ENCODE data around the gene MRC1. TPM values are rescaled to one million over a fixed set of nuclear protein-coding genes. Genes with fewer than 3 reads are reported as not detected.

MRC1 gene
- polyA plus RNA-seq, 3 donors = 0.11 to 0.41 (median 0.34) TPM

GRCh38 chr10:17915181-17915580, 106.0 kb downstream of the MRC1 start:
- Mint-ChIP-seq H3K4me3 (no peak overlapping the region), H3K27ac (no peak overlapping the region)
- intact Hi-C loops (cut with micrococcal nuclease) = no loop called here

GRCh38 chr10:17918187-17918903, 109.2 kb downstream of the MRC1 start:
- no peak overlapping the region for H3K27ac ChIP-seq (ENCODE audit: low read depth in 1 of 2, low read length in 2 of 2)
- no peaks in the 10 kb centered on the region for H3K36me3 Mint-ChIP-seq
- H3K9me3 Mint-ChIP-seq = peaks cover 10 to 28% (median 14%) of the 10 kb centered on the region in 7 donors
- DNase-seq = no peak
- H3K9ac ChIP-seq (ENCODE audit: insufficient read depth, low read length, poor library complexity, severe bottlenecking) = no peak overlapping the region
- H3K36me3 ChIP-seq (replicated peaks in 1 of 2; ENCODE audit: control insufficient read depth in 1 of 2, insufficient read depth in 2 of 2, low read length in 2 of 2) = no peaks in the 10 kb centered on the region
- H3K4me1 Mint-ChIP-seq = no peaks in the 10 kb centered on the region
- H3K27me3 Mint-ChIP-seq (ENCODE audit: low read depth in 3 of 3) = peaks cover 0 to 6% (median 0%) of the 10 kb centered on the region in 3 donors
- intact Hi-C loops (cut with micrococcal nuclease) = no loop called here
- no peaks in the 10 kb centered on the region for H3K27me3 ChIP-seq (ENCODE audit: control insufficient read depth in 2 of 2, insufficient read depth in 2 of 2, low read length in 2 of 2)
- H3K4me2 ChIP-seq (replicated peaks; ENCODE audit: extremely low read depth, low read length, poor library complexity, severe bottlenecking) = no peak overlapping the region
- H3K4me3 ChIP-seq (replicated peaks in 1 of 3; ENCODE audit: low read depth in 2 of 3, low read length in 3 of 3) = no peak overlapping the region
- no peak for TF ChIP-seq CTCF (IDR thresholded peaks at IDR 0.05)
- no peak overlapping the region for H3K4me3 Mint-ChIP-seq
- no peaks in the 10 kb centered on the region for H4K20me1 ChIP-seq (ENCODE audit: insufficient read depth, low read length)
- H3K79me2 ChIP-seq (ENCODE audit: insufficient read depth, low read length) = no peaks in the 10 kb centered on the region
- H3K4me1 ChIP-seq (ENCODE audit: control insufficient read depth in 1 of 2, insufficient read depth in 2 of 2, low read length in 2 of 2) = no peaks in the 10 kb centered on the region
- no peak overlapping the region for H3K27ac Mint-ChIP-seq
- no peak overlapping the region for H2AFZ ChIP-seq (ENCODE audit: insufficient read depth, low read depth, low read length, poor library complexity, severe bottlenecking)
- 87% methylated on average over 6 of the region's 12 CpGs for WGBS (ENCODE audit: insufficient coverage)
- H3K9me3 ChIP-seq (replicated peaks in 1 of 2; ENCODE audit: control insufficient read depth in 1 of 2, insufficient read depth in 1 of 2, low read length in 2 of 2) = no peaks in the 10 kb centered on the region

More at GRCh38 chr10:17915181-17915580, 106.0 kb downstream of the MRC1 start:
- TF ChIP-seq CTCF (IDR thresholded peaks at IDR 0.05) = no peak
- Mint-ChIP-seq H3K4me1 (no peaks in the 10 kb centered on the region), H3K9me3 (peaks cover 12 to 29% (median 16%) of the 10 kb centered on the region in 7 donors), H3K36me3 (no peaks in the 10 kb centered on the region), H3K27me3 (ENCODE audit: low read depth in 3 of 3) (peaks cover 0 to 4% (median 0%) of the 10 kb centered on the region in 3 donors)
- H2AFZ ChIP-seq (ENCODE audit: insufficient read depth, low read depth, low read length, poor library complexity, severe bottlenecking) = no peak overlapping the region
- no peaks in the 10 kb centered on the region for H3K36me3 ChIP-seq (replicated peaks in 1 of 2; ENCODE audit: control insufficient read depth in 1 of 2, insufficient read depth in 2 of 2, low read length in 2 of 2)
- no peaks in the 10 kb centered on the region for H3K79me2 ChIP-seq (ENCODE audit: insufficient read depth, low read length)
- H3K4me1 ChIP-seq (ENCODE audit: control insufficient read depth in 1 of 2, insufficient read depth in 2 of 2, low read length in 2 of 2) = no peaks in the 10 kb centered on the region
- no peaks in the 10 kb centered on the region for H4K20me1 ChIP-seq (ENCODE audit: insufficient read depth, low read length)
- H3K9ac ChIP-seq (ENCODE audit: insufficient read depth, low read length, poor library complexity, severe bottlenecking) = no peak overlapping the region
- no peak overlapping the region for H3K4me3 ChIP-seq (replicated peaks in 1 of 3; ENCODE audit: low read depth in 2 of 3, low read length in 3 of 3)
- no CpG with 5 or more reads among the region's 4 CpGs for WGBS (ENCODE audit: insufficient coverage)
- H3K9me3 ChIP-seq (replicated peaks in 1 of 2; ENCODE audit: control insufficient read depth in 1 of 2, insufficient read depth in 1 of 2, low read length in 2 of 2) = no peaks in the 10 kb centered on the region
- DNase-seq = no peak
- H3K27ac ChIP-seq (ENCODE audit: low read depth in 1 of 2, low read length in 2 of 2) = no peak overlapping the region
- H3K4me2 ChIP-seq (replicated peaks; ENCODE audit: extremely low read depth, low read length, poor library complexity, severe bottlenecking) = no peak overlapping the region
- no peaks in the 10 kb centered on the region for H3K27me3 ChIP-seq (ENCODE audit: control insufficient read depth in 2 of 2, insufficient read depth in 2 of 2, low read length in 2 of 2)

Data from CD14-positive monocyte (primary cell).